BLaER1 (cell line): ENCODE results near the gene TNC.

ENCODE experiments used
- H3K27ac ChIP-seq: shearing (Covaris generic); formaldehyde crosslinking; 2 replicates; pipeline ENCODE4 v1.8.1; 2022
- H3K27me3 ChIP-seq: shearing (Covaris generic); formaldehyde crosslinking; 2 replicates; pipeline ENCODE4 v1.8.1; 2022
- H3K36me3 ChIP-seq: shearing (Covaris generic); formaldehyde crosslinking; 2 replicates; pipeline ENCODE4 v1.8.1; 2022
- H3K4me1 ChIP-seq: shearing (Covaris generic); formaldehyde crosslinking; 2 replicates; pipeline ENCODE4 v1.8.1; 2022
- H3K4me2 ChIP-seq: shearing (Covaris generic); formaldehyde crosslinking; 2 replicates; pipeline ENCODE4 v1.8.1; 2022
- H3K4me3 ChIP-seq: shearing (Covaris generic); formaldehyde crosslinking; 2 replicates; pipeline ENCODE4 v1.8.1; 2022
- H3K9ac ChIP-seq: shearing (Covaris generic); formaldehyde crosslinking; 2 replicates; pipeline ENCODE4 v1.8.1; 2022
- H3K9me3 ChIP-seq: shearing (Covaris generic); formaldehyde crosslinking; 2 replicates; pipeline ENCODE4 v1.8.1; 2022
- H4K20me1 ChIP-seq: shearing (Covaris generic); formaldehyde crosslinking; 2 replicates; pipeline ENCODE4 v1.8.1; 2022
- Cebpa-rat ChIP-seq: shearing (Covaris generic); IDR thresholded peaks from 2 replicates; pipeline ENCODE4 v1.8.1; 2022

Gene TNC

DNA sequence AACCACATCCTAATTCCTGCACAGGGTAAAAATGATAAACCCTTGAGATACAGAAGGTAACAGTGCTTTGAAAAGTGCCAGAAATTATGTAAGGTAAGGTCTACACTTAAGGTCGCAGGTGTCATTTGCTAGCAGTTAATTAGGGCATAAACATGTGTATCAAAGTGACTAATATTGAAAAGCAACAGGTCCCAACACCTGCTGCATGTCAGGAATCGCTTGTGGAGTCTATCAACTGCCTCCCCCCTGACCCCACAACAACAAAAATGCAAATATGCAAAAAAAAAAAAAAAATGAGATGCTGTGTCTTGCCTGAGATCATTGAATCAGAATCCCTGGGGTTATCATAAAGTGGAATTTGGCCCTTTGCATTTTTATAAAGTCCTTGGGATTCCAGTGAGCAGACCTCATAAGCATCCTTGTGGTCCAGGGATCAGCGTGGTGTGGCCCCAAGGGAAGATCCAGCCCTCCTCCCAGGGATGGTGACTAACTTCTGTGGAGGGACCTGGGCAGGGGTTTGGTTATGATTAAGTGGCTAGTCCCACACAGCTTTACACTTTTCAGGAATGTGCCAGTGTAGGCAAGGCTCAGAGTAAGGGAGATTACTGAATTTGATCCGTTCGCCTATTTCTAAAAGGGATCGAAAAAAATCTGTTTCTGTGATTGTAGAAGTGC lies 95.1 kb downstream of the TNC start:
- no peaks in the 10 kb centered on the region for H4K20me1 ChIP-seq
- H3K4me3 ChIP-seq: no peak overlapping the region

DNA sequence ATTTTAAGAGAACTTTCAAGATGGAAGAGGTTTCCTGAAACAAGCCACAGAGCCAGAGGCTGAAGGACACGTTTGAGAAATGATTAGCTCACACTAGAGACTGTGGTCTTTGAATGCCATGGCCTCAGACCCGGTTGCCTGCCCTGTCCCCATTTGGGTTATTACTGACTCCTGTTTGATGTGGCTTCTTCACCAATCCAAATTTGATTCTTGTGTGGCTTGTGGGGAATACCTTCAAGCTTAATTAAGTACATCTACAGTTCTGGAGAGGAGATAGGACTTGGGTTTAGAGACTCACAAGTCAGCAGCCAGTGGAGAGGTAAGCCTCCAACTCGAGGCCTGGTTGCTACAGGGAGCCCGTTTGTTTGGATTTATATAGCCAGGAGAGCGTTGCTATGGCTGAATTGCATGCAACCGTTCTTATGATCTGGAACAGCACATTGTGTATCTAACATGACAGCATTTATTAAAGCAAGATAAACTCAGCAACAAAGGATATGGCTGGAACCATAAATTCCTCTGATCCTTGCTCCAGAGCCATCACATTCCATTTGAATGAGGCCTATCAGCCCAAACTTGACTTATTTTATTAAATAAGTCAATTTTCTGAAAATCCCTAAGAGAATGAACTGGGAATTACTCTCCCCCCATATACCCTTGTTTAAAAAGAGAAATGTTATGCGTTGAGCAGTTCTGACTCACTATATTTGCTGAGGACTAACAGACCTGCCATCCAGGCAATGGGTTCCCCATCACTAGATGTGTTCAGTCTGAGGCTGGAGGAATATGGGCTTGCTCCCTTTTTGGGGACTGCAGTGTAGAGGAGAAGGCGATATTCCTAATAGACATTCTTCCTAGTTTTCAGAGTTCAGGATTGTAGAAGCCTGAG lies 99.2 kb downstream of the TNC start:
- Histone ChIP-seq H3K9me3 (no peaks in the 10 kb centered on the region), H3K4me3 (no peak overlapping the region), H3K9ac (no peak overlapping the region), H3K27ac (no peak overlapping the region), H4K20me1 (no peaks in the 10 kb centered on the region), H3K4me1 (no peaks in the 10 kb centered on the region), H3K27me3 (no peaks in the 10 kb centered on the region), H3K4me2 (no peak overlapping the region), H3K36me3 (no peaks in the 10 kb centered on the region)
- TF ChIP-seq Cebpa-rat: no peak

More for the DNA sequence above, 95.1 kb downstream of the TNC start:
- no peak for TF ChIP-seq Cebpa-rat
- Histone ChIP-seq H3K27me3 (no peaks in the 10 kb centered on the region), H3K9ac (no peak overlapping the region), H3K27ac (no peak overlapping the region), H3K9me3 (no peaks in the 10 kb centered on the region), H3K36me3 (no peaks in the 10 kb centered on the region), H3K4me2 (no peak overlapping the region), H3K4me1 (no peaks in the 10 kb centered on the region)

DNA sequence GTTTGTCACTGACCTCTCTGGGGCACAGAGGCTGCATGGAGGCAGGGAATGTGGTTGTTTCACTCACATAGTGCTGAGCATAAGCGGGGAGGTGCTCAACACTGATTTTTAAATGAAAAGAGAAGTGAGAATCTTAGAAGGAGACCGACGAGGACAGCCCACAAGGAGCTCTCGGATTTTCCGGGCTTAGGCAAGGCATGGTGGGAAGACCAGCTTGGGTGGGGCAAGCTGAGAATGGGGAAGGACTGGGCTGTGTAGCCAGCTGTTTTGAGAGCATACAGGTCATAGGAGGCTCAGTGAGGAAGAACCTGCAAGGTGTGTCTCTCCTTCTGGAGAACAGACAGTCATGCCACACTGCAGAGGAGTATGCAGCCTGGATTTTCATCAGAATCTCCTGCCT lies 101.6 kb downstream of the TNC start:
- no peaks in the 10 kb centered on the region for H3K36me3 ChIP-seq
- no peaks in the 10 kb centered on the region for H3K27me3 ChIP-seq
- H3K4me2 ChIP-seq: no peak overlapping the region

DNA sequence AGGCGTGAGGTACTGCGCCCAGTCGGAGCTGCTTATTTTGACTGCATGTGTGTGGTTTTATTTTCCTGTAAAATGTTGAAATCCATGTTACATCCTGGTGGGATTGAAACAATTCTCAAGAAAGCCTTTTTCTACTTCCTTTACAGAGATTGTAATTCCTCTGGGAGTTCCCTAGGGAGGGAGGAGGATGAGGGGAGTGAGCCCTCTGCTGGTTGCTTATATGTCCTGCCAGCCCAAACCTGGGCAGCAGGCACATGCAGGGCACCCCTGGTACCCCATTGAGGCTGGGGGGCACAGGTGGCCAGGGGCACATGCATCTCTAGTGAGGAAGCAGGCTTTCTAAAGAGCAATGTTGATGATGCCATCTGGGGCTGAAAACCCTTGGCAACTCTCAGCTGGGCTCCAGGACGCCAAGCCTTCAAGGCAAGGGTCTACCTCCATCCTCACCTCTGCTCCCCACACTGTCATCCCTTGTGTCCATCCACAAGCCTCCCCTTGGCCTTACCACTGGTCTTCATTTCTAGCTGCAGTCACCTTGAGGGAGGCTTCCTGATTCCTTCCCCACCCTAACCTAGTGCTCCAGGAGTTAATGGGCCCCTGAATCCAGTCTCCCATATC lies 102.8 kb downstream of the TNC start:
- H3K4me3 ChIP-seq: no peak overlapping the region

More for the DNA sequence above, 101.6 kb downstream of the TNC start:
- TF ChIP-seq Cebpa-rat: no peak
- Histone ChIP-seq H3K27ac (no peak overlapping the region), H3K4me1 (no peaks in the 10 kb centered on the region), H3K4me3 (no peak overlapping the region), H3K9me3 (no peaks in the 10 kb centered on the region), H3K9ac (no peak overlapping the region), H4K20me1 (no peaks in the 10 kb centered on the region)

DNA sequence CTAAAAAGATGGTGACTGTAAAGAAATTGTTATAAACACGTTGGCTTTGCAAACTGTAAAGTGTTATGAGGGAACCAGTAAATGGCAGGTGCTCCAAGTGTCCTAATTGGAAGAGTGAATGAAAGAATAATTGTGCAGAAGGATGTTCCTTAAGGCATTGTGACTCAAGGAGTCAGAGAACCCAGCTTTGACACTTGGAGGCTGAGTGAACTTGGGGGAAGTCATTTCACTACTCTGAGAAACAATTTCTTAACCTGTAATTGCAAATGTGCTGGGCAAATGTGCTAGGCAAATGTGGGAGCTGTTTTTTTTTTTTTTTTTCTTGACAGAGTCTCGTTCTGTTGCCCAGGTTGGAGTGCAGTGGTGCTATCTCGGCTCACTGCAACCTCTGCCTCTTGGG lies 103.5 kb downstream of the TNC start:
- Histone ChIP-seq H3K4me2 (no peak overlapping the region), H3K4me1 (no peaks in the 10 kb centered on the region)

More for the DNA sequence above, 102.8 kb downstream of the TNC start:
- H3K4me1 ChIP-seq: no peaks in the 10 kb centered on the region
- H3K9me3 ChIP-seq: no peaks in the 10 kb centered on the region
- H3K36me3 ChIP-seq: no peaks in the 10 kb centered on the region
- no peak for TF ChIP-seq Cebpa-rat
- H3K27me3 ChIP-seq: no peaks in the 10 kb centered on the region
- no peak overlapping the region for H3K27ac ChIP-seq
- no peak overlapping the region for H3K4me2 ChIP-seq
- H3K9ac ChIP-seq: no peak overlapping the region
- no peaks in the 10 kb centered on the region for H4K20me1 ChIP-seq

DNA sequence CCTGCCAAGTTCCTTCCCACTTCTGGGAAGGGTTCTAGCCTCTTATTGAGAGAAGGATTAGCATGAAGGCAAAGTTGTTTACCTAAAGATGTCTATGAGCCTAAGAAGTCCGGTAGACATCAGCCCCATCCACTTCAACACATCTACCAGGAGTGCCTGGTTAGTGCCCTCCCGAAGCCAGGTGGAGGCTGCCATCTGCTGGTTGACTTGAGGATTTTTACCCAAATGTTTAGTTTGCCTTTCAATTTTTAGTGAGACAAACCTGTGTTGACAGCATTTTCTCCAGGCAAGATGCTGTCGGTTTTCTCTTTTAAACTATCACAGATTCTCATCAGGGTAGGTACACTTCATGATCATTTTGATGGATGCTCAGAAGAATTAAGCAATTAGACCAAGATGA lies 104.0 kb downstream of the TNC start:
- Histone ChIP-seq H3K4me2 (no peak overlapping the region), H3K4me3 (no peak overlapping the region), H3K27ac (no peak overlapping the region), H4K20me1 (no peaks in the 10 kb centered on the region), H3K4me1 (no peaks in the 10 kb centered on the region), H3K27me3 (no peaks in the 10 kb centered on the region), H3K9ac (no peak overlapping the region), H3K36me3 (no peaks in the 10 kb centered on the region), H3K9me3 (no peaks in the 10 kb centered on the region)
- TF ChIP-seq Cebpa-rat: no peak

More for the DNA sequence above, 103.5 kb downstream of the TNC start:
- no peak for TF ChIP-seq Cebpa-rat
- Histone ChIP-seq H4K20me1 (no peaks in the 10 kb centered on the region), H3K4me3 (no peak overlapping the region), H3K9ac (no peak overlapping the region), H3K9me3 (no peaks in the 10 kb centered on the region), H3K27ac (no peak overlapping the region), H3K36me3 (no peaks in the 10 kb centered on the region), H3K27me3 (no peaks in the 10 kb centered on the region)

DNA sequence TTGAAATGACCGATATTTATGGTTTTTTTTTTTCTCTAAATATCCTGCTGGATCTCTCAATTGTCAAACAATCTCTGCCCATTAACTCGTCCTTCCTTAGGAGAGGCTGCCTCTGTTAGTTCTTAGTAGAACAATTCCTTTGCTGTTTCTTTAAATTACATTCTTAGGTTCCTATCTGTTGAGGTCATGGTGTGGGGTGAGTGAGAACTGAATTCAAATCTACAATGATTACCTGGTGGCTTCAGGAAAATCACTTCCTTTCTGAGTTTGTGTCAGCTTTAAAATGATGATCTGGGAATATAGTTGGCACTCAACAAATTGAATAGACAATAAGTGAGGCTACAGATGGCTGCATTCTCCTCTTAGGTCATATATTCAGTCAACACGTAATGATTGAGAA lies 105.5 kb downstream of the TNC start:
- no peak overlapping the region for H3K4me2 ChIP-seq
- no peak overlapping the region for H3K9ac ChIP-seq
- TF ChIP-seq Cebpa-rat: no peak
- H3K4me1 ChIP-seq: no peaks in the 10 kb centered on the region
- H3K27ac ChIP-seq: no peak overlapping the region
- H3K27me3 ChIP-seq: no peaks in the 10 kb centered on the region
- H3K36me3 ChIP-seq: no peaks in the 10 kb centered on the region
- H3K9me3 ChIP-seq: no peaks in the 10 kb centered on the region
- H3K4me3 ChIP-seq: no peak overlapping the region
- H4K20me1 ChIP-seq: no peaks in the 10 kb centered on the region

DNA sequence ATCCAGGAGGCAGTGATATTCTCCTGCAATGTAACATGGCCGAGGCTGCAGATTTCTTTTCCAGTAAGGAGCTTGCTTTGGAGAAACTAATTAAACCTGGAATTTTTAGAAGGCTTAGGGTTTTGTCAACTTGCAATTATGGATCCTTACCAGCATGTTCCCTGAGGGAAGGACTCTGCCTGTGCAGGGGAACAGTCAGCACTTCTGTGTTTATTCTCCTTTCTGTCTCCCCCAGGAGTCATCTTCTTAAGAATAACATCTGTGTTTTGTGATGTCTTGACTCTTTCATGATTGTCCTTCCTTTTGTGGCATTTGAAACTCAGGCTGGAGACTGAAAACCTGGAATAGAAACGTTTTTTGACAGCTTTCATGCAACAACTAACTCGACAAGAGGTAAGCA lies 107.1 kb downstream of the TNC start:
- Histone ChIP-seq H3K9ac (no peak overlapping the region), H3K27ac (no peak overlapping the region), H3K36me3 (no peaks in the 10 kb centered on the region), H3K27me3 (no peaks in the 10 kb centered on the region), H4K20me1 (no peaks in the 10 kb centered on the region), H3K9me3 (no peaks in the 10 kb centered on the region), H3K4me3 (no peak overlapping the region), H3K4me1 (no peaks in the 10 kb centered on the region), H3K4me2 (no peak overlapping the region)
- TF ChIP-seq Cebpa-rat: no peak

DNA sequence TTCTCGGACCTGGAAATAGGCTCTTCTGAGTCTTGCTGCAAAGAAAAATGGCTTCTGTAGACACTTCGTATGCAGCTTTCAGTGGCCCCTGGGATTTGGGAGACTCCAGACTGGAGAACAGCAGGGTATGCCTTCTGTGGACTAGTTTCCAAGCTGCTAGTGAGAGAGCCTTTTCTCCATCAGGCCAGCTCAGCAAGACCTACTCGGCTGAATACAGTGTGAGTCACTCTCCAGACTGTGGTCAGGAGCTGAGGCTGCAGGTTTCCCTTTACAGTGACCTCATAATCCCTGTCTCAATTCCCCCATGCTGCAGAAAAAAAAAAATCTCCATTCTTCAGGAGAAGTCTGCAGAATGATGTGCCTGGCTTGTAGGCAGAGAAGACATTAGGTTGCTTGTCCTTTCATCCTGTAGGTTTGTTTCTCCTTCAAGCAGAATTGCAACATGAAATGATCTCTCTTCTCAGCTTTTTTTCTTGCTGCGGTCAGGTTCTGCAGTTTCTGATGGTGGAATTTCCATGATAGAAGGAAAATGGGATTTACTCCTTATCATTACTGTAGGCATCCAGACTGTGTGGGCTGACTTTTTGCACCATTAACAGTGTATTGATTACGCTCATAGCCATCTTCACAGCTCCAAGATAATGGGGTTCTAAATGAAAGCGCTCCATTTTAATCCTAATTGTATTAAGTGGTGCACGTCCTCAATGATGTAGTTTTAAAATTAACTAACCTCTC lies 109.3 kb downstream of the TNC start:
- Histone ChIP-seq H3K9me3 (no peaks in the 10 kb centered on the region), H4K20me1 (no peaks in the 10 kb centered on the region), H3K27me3 (no peaks in the 10 kb centered on the region), H3K4me3 (no peak overlapping the region), H3K4me2 (no peak overlapping the region), H3K4me1 (no peaks in the 10 kb centered on the region), H3K36me3 (no peaks in the 10 kb centered on the region), H3K27ac (no peak overlapping the region), H3K9ac (no peak overlapping the region)
- no peak for TF ChIP-seq Cebpa-rat

DNA sequence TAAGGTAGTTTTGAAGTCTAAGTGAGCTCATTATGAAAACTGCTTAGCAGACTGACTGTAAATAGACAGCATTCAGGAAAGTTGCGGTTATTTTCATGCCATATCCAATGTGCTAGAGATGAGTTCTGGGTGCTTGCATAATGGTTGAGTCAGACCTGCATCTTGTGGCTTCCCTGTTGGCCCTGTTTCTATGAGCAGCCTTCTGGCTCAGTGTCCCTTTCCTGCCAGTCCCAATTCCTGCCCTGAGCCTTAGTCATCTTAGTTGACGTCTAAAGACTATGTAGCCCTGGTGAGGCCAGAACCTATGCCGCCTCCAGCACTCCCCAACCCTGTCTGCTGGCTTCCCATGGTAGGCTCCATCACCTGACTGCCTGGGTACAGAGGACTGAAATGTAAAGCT lies 111.3 kb downstream of the TNC start:
- no peak overlapping the region for H3K4me2 ChIP-seq
- H4K20me1 ChIP-seq: no peaks in the 10 kb centered on the region
- no peak overlapping the region for H3K9ac ChIP-seq
- TF ChIP-seq Cebpa-rat: no peak
- no peaks in the 10 kb centered on the region for H3K36me3 ChIP-seq
- no peaks in the 10 kb centered on the region for H3K27me3 ChIP-seq
- no peaks in the 10 kb centered on the region for H3K4me1 ChIP-seq
- H3K27ac ChIP-seq: no peak overlapping the region
- no peak overlapping the region for H3K4me3 ChIP-seq
- H3K9me3 ChIP-seq: no peaks in the 10 kb centered on the region
